Measurements from ENCODE around the gene PICALM. TPM values are rescaled to one million over a fixed set of nuclear protein-coding genes. Genes with fewer than 3 reads are reported as not detected.

PICALM gene
- total RNA-seq, 1 donor from 2014 or later = 218 TPM

DNA sequence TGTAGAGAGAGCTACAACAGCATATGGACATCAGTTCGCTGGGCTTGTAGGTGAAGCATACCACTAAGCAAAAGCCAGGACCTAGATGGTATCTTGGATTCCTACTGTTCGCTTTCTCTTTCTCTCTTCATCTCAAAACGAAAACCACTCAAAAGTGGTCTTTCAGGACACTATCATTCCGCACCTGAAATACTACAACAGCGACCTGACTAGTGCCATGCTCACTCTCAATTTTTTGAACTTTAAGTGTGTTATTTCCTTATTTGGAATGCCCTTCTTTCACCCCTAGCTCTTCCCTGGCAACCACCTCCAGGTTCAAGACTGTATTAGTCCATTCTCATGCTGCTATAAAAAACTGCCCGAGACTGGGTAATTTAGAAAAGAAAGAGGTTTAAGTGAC, 154.5 kb downstream of the PICALM start:
- no peak overlapping the region for H3K4me3 ChIP-seq (ENCODE audit: low read depth, low read length)
- TF ChIP-seq, protein P1, sequence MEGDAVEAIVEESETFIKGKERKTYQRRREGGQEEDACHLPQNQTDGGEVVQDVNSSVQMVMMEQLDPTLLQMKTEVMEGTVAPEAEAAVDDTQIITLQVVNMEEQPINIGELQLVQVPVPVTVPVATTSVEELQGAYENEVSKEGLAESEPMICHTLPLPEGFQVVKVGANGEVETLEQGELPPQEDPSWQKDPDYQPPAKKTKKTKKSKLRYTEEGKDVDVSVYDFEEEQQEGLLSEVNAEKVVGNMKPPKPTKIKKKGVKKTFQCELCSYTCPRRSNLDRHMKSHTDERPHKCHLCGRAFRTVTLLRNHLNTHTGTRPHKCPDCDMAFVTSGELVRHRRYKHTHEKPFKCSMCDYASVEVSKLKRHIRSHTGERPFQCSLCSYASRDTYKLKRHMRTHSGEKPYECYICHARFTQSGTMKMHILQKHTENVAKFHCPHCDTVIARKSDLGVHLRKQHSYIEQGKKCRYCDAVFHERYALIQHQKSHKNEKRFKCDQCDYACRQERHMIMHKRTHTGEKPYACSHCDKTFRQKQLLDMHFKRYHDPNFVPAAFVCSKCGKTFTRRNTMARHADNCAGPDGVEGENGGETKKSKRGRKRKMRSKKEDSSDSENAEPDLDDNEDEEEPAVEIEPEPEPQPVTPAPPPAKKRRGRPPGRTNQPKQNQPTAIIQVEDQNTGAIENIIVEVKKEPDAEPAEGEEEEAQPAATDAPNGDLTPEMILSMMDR (conservative IDR thresholded peaks at IDR 0.05; ENCODE audit: low read depth, low read length) = no peak
- no peak for DNase-seq (ENCODE audit: low read depth)

DNA sequence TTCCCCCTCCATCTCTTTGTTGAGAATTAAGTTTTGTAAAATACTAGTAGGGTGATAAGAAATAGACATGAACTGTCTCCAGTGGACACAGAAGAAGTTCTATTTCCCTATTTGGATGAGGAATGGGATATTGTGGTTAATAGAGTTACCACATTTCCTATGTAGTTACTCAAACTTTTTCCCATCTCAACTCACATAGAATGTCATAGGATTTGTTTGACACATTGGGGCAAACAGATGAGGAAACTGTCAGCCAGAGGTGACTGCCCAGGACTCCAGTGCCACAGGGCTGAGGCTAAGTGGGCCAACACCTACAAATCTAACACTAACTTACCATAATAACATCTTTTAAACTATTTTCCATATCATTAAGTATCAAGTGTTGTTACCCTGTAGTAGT, 155.4 kb downstream of the PICALM start:
- no peak overlapping the region for H3K4me3 ChIP-seq (ENCODE audit: low read depth, low read length)
- no peak for DNase-seq (ENCODE audit: low read depth)
- TF ChIP-seq, protein P1 (conservative IDR thresholded peaks at IDR 0.05; ENCODE audit: low read depth, low read length) = no peak

GRCh38 chr11:85912414-85912813, 156.5 kb downstream of the PICALM start:
- no peak for DNase-seq (ENCODE audit: low read depth)
- TF ChIP-seq, protein P1 (conservative IDR thresholded peaks at IDR 0.05; ENCODE audit: low read depth, low read length) = no peak
- H3K4me3 ChIP-seq (ENCODE audit: low read depth, low read length) = no peak overlapping the region

Other genes with a start within 250 kb of the PICALM start
- gene CCDC83, start 213.7 kb downstream of the PICALM start, total RNA-seq = not detected in 2 replicates
- 12.1 and 22.4 TPM in 2 replicates for gene EED, start 175.7 kb upstream of the PICALM start, total RNA-seq
- 41.4 and 45.5 TPM in 2 replicates for gene HIKESHI, start 233.2 kb upstream of the PICALM start, total RNA-seq

All from epithelial cell of proximal tubule (primary cell).